AG09309 (cell line): ENCODE measurements around the gene BRDT.

Source experiments
- DNase-seq: peaks from one replicate; pipeline ENCODE4 v3.0.0-alpha.2; 2010; ENCODE audit warnings: low read depth
- H3K4me3 ChIP-seq: 2 replicates; pipeline ENCODE4 v1.5.1; 2011; ENCODE audit warnings: mild to moderate bottlenecking, low read depth, low read length, moderate library complexity; ENCODE audit not compliant: control insufficient read depth
- CTCF ChIP-seq: IDR thresholded peaks from 2 replicates; pipeline ENCODE4 v1.5.1; 2011; ENCODE audit warnings: mild to moderate bottlenecking, low read depth, low read length, inconsistent platforms; ENCODE audit not compliant: insufficient read depth, control insufficient read depth; ENCODE audit errors: missing control alignments

BRDT gene

DNA sequence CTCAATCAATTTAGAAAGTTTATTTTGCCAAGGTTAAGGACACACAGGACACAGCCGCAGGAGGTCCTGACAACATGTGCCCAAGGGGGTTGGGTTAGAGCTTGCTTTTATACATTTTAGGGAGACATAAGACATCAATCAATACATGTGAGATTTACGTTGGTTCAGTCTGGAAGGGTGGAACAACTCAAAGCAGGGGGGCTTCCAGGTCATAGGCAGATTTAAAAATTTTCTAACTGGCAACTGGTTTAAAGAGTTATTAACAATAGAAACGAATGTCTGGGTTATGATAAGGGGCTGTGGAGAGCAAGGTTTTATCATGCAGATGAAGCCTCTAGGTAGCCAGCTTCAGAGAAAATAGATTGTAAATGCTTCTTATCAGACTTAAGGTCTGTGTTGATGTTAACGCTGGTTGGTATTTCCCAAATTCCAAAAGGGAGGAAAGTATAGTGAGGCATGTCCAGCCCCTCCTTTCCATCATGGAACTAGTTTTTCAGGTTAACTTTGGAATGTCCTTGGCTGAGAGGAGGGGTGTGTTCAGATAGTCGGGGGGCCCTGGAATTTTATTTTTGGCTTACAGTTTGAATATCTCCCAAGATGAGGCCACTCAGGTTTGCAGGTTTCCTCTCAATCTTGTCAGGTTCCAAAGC is 32.3 kb upstream of the BRDT start:
- TF ChIP-seq CTCF, result no peak
- DNase-seq, result no peak
- no peak overlapping the region for H3K4me3 ChIP-seq

DNA sequence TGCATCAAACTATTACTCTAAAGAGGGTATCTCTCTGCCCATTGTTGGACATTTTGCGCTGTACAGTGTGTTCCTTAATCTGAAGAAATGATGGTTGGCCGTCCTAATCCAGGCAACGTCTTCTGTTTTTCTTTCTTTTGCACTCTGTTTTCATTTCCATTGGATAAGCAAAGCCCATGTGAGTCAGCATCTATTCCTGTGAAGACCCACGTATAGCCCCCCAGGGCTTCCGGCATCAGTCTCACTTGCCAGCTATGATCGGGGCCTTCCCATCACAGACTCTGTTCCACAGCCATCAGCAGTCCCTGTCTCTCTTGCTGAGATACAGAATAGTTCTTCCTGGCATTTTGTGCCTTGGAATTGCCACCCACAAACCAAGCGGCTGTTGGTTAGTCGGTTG is 29.2 kb upstream of the BRDT start:
- H3K4me3 ChIP-seq, result no peak overlapping the region
- TF ChIP-seq CTCF, result no peak
- DNase-seq, result no peak

GRCh38 chr1:91924146-91924545 is 25.1 kb upstream of the BRDT start:
- peak; percentile 57 for DNase-seq
- H3K4me3 ChIP-seq, result no peak overlapping the region
- TF ChIP-seq CTCF, result no peak

DNA sequence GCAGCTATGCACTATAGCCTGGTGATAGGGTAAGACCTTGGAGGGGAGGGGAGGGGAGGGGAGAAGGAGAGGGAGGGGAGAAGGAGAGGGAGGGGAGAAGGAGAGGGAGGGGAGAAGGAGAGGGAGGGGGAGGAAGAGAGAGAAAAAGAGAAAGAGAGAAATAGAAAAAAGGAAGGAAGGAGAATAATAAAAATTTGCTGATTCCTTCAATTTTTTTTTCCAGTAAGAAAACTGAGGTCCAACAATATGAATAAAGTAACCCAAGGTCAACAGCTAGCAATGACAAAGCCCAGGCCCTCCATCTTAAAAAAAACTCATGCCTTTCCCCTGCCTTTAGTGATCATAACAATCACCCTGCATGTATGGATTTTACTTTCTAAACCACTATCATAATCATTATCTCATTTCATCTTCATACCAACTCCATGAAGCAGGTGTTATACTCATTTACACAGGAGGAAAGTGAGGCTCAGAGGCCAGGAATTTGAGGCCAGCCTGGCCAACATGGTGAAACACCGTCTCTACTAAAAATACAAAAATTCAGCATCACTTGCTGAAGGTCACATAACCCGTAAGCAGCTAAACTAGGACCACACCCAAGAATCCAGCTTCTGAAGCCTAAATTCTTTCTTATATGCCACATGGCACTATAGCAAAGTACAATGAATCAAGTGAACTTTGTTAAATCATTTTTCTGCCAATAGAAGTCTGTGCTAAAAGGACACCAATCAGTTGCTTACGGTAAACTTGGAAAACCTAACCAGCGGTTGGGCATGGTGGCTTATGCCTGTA is 23.4 kb upstream of the BRDT start:
- DNase-seq, result no peak
- no peak overlapping the region for H3K4me3 ChIP-seq
- no peak for TF ChIP-seq CTCF

DNA sequence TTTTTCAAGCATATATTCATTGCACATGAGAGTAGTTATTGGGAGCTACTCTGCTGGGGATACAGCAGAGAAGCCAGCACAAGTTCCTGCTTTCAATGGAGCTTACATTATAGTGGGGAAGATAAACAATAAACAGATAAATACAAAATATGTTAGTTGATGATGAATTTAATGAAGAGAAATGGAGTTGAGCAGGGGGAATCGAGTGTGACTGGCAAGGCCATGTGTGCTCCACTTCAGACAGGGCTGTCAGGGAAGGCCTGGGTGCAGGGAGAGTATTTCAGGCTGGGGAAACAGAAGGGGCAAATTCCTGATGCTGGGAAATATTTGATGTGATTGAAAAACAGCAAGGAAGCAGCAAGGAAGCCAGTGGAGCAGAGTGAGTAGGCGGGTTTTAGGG is 21.2 kb upstream of the BRDT start:
- no peak for TF ChIP-seq CTCF
- H3K4me3 ChIP-seq, result no peak overlapping the region
- DNase-seq, result no peak

- DNase-seq, result no peak
- no peak for TF ChIP-seq CTCF
These were observed 20.0 kb upstream of the BRDT start for GRCh38 chr1:91929250-91929649.

DNA sequence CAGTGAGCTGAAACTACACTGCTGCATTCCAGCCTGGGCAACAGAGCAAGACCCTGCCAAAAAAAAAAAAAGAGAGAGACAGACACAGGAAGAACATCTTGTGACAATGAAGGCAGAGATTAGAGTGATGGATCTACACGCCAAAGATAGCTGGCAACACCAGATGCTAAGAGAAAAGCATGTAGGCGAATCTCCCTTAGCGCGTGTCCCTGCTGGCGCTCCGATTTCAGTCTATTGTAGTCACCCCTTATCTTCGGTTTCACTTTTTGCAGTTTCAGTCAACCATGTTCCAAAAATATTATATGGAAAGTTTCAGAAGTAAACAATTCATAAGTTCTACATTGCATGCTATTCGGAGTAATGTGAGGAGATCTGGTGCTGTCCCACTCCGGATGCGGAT is 11.6 kb upstream of the BRDT start:
- DNase-seq, result no peak
- no peak overlapping the region for H3K4me3 ChIP-seq
- no peak for TF ChIP-seq CTCF

More at GRCh38 chr1:91929250-91929649, 20.0 kb upstream of the BRDT start:
- no peak overlapping the region for H3K4me3 ChIP-seq
